ENCODE measurements around the gene RELCH. TPM values are rescaled to one million over a fixed set of nuclear protein-coding genes. Genes with fewer than 3 reads are reported as not detected.

Gene RELCH
- polyA plus RNA-seq, 2 of the 4 experiments (the other 2 are of a cell fraction): 13.5 to 17.5 TPM

DNA sequence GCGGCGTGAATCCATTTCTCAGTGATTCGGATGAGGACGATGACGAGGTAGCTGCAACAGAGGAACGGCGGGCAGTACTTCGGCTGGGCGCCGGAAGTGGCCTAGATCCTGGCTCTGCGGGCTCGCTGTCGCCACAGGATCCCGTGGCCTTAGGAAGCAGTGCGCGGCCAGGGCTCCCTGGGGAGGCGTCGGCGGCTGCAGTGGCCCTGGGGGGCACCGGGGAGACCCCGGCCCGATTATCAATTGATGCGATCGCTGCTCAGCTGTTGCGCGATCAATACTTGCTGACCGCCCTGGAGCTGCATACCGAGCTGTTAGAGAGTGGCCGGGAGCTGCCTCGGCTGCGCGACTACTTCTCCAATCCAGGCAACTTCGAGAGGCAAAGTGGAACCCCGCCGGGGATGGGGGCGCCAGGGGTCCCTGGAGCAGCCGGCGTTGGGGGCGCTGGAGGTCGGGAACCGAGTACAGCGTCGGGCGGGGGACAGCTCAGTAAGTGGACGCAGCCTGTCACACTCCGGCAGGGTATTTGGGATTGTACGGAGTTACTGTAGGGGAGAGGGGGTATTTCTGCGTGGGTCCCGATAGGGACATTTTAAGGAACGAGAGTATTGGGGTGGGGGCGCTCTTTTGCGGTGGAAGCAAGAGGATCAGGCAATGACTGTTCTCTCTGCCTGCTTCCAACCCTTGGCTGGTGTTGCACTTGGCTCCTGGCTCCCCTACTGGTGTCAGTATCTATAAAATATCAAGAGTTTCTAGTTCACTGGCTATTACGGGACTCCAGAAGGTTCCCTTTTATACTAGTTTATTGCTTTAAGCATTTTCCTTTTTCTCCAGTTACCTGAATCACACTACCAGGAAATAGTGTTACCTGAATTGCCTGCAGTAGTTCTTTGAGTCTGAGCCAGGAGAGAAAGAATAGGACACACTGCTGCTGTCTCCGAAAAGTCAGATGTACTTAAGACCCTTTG is 772 bp downstream of the RELCH start:
- Histone ChIP-seq H3K27ac (peak overlapping the region; percentile 77 to 88), H3K4me3 (peak overlapping the region; percentile 96), H3K4me2 (peak overlapping the region; percentile 95), H3K4me1 (peaks cover 28% of the 10 kb centered on the region), H3K9me3 (no peaks in the 10 kb centered on the region)
- TF ChIP-seq HEYL (CRISPR knock-in tag; IDR thresholded peaks at IDR 0.05): no peak
- TF ChIP-seq KDM5A (IDR thresholded peaks at IDR 0.05): peak; percentile 73
- WGBS (ENCODE audit: missing lambda C conversion rate): 4% methylated on average over 29 of the region's 54 CpGs
- DNase-seq (ENCODE audit: low read depth in 1 of 2, low spot score in 1 of 2) (peak in 1 of 2 experiments; percentile 4), ATAC-seq (peak; percentile 47 to 53; a peak in 5 of 6 replicates), FAIRE-seq (no peak)
- ChIA-PET CTCF (interaction anchor here (0.7 to 2.4 kb wide), 3 partner anchors 8 to 62 kb away, joined by 3 to 8 read pairs (median 3); no protein-coding TSS in a partner anchor), POLR2A (interaction anchor here (1.0 to 1.3 kb wide), 4 partner anchors 40 to 339 kb away, joined by 3 to 4 read pairs (median 3); partner anchors contain the start of gene ZCCHC2)

DNA sequence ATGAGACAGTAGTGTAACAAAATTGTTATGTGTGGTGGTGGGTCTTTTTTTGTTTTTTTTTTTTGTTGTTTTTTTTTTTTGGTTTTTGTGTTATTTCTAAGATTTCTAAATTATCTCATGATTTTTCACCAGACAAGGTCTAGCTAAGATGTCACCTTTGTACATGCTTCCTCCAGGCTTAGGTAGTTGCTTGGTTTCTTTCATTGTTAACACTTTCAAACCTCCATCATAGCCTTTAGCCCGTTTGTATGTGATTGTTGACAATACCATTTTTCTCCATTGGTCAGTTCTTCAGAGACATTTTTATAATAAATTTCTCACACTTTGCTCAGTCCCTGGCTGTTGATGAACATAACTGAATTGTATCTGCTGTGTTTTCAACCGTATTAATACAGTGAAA is 2.2 kb downstream of the RELCH start:
- no peaks in the 10 kb centered on the region for H3K9me3 ChIP-seq
- H3K27ac ChIP-seq: no peak overlapping the region
- 15% methylated on average over 2 of the region's 2 CpGs for WGBS (ENCODE audit: missing lambda C conversion rate)
- no peak for ATAC-seq
- peak overlapping the region; percentile 96; the same call in 2 of the 3 replicates for H3K4me3 ChIP-seq
- ChIA-PET POLR2A (no interaction called here), CTCF (interaction anchor here (0.6 kb wide), 1 partner anchor 526 kb away, joined by 4 read pairs; the partner anchor contains the start of gene PHLPP1)
- no peak for TF ChIP-seq JUNB (IDR thresholded peaks at IDR 0.05)
- no peak for TF ChIP-seq CBX2 (IDR thresholded peaks at IDR 0.05; ENCODE audit: borderline replicate concordance, low read depth)
- no peak for TF ChIP-seq SREBF2 (IDR thresholded peaks at IDR 0.05)
- no peak for TF ChIP-seq MAFK (IDR thresholded peaks at IDR 0.05; ENCODE audit: partially characterized antibody)
- TF ChIP-seq RNF2 (IDR thresholded peaks at IDR 0.05; ENCODE audit: borderline replicate concordance, low read depth): no peak
- TF ChIP-seq KDM1A (IDR thresholded peaks at IDR 0.05; ENCODE audit: low read depth): no peak
- TF ChIP-seq POLR2A (IDR thresholded peaks at IDR 0.05; ENCODE audit: low read length): no peak
- H3K4me1 ChIP-seq: peaks cover 25% of the 10 kb centered on the region
- H3K4me2 ChIP-seq: peak overlapping the region; percentile 95
- no peak for DNase-seq (ENCODE audit: low read depth in 1 of 2, low spot score in 1 of 2)
- FAIRE-seq: no peak

DNA sequence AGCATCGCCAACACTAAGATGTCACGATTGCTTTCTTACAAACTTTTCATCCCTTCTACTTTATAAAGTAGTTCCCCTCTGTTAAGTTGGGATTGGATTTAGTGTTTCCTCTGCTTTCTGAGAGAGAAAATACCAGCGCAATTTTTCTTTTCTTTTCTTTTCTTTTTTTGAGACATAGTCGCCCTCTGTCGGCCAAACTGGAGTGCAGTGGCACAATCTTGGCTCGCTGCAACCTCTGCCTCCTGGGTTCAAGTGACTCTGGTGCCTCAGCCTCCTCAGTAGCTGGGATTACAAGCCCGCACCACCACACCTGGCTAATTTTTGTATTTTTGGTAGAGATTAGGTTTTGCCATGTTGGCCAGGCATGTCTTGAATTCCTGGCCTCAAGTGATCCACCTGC is 9.0 kb downstream of the RELCH start:
- CTCF ChIA-PET: interaction anchor here (1.1 kb wide), 1 partner anchor 8 kb away, joined by 3 read pairs; no protein-coding TSS in a partner anchor
- no peak overlapping the region for H3K4me3 ChIP-seq
- DNase-seq (ENCODE audit: low read depth in 1 of 2, low spot score in 1 of 2): no peak

DNA sequence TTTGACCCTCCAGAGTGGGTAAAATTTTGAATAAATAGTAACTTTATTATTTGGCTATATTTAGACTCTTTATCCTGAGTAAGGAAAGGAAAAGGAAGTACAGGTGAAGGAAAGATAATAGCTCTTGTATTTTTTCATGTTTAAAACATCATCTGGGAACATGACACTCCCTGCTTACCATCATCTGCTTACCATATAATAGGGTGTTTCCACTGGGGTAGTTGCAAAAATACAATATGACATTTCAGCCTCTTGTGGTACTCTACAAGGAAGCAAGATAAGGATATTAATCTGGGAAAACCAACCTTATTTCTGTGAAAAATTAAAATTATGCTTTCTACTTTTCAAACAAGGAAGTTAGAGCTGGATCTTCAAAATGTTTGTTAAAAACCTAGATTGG is 9.9 kb downstream of the RELCH start:
- TF ChIP-seq CHD4 (IDR thresholded peaks at IDR 0.05; ENCODE audit: borderline replicate concordance) (no peak), BHLHE40 (IDR thresholded peaks at IDR 0.05; ENCODE audit: low read depth, low read length) (no peak), ZC3H11A (IDR thresholded peaks at IDR 0.05) (no peak), MYC (IDR thresholded peaks at IDR 0.05; ENCODE audit: borderline replicate concordance, low read length) (no peak), JUN (IDR thresholded peaks at IDR 0.05) (no peak), ZSCAN20 (CRISPR knock-in tag; IDR thresholded peaks at IDR 0.05) (no peak), SREBF2 (IDR thresholded peaks at IDR 0.05) (no peak), HOXB5 (CRISPR knock-in tag; IDR thresholded peaks at IDR 0.05) (no peak), NFE2L2 (conservative IDR thresholded peaks at IDR 0.05; ENCODE audit: low read length) (no peak)
- TF ChIP-seq, protein P1, sequence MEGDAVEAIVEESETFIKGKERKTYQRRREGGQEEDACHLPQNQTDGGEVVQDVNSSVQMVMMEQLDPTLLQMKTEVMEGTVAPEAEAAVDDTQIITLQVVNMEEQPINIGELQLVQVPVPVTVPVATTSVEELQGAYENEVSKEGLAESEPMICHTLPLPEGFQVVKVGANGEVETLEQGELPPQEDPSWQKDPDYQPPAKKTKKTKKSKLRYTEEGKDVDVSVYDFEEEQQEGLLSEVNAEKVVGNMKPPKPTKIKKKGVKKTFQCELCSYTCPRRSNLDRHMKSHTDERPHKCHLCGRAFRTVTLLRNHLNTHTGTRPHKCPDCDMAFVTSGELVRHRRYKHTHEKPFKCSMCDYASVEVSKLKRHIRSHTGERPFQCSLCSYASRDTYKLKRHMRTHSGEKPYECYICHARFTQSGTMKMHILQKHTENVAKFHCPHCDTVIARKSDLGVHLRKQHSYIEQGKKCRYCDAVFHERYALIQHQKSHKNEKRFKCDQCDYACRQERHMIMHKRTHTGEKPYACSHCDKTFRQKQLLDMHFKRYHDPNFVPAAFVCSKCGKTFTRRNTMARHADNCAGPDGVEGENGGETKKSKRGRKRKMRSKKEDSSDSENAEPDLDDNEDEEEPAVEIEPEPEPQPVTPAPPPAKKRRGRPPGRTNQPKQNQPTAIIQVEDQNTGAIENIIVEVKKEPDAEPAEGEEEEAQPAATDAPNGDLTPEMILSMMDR (IDR thresholded peaks at IDR 0.05): no peak
- no peak overlapping the region for H3K4me3 ChIP-seq
- ATAC-seq (no peak), DNase-seq (ENCODE audit: low read depth in 1 of 2, low spot score in 1 of 2) (no peak), FAIRE-seq (no peak)
- POLR2A ChIA-PET: no interaction called here
- H3K27ac ChIP-seq: no peak overlapping the region
- H3K9me3 ChIP-seq: no peaks in the 10 kb centered on the region
- no peak overlapping the region for H3K4me2 ChIP-seq
- CTCF ChIA-PET: no interaction called here
- 0 out of 3 replicates have a peak, but pooled peaks cover 6% of the 10 kb centered on the region for H3K4me1 ChIP-seq

More for the DNA sequence above, 9.0 kb downstream of the RELCH start:
- WGBS (ENCODE audit: missing lambda C conversion rate): 71% methylated on average over 6 of the region's 7 CpGs
- 0 out of 3 replicates have a peak, but pooled peaks cover 6% of the 10 kb centered on the region for H3K4me1 ChIP-seq
- no peak overlapping the region for H3K27ac ChIP-seq
- FAIRE-seq: no peak
- no peaks in the 10 kb centered on the region for H3K9me3 ChIP-seq
- ATAC-seq: no peak
- POLR2A ChIA-PET: no interaction called here
- H3K4me2 ChIP-seq: no peak overlapping the region
- TF ChIP-seq, protein P1 (IDR thresholded peaks at IDR 0.05): peak; percentile 27; the same call in 1 of the 3 replicates
- no peak for TF ChIP-seq KDM5A (IDR thresholded peaks at IDR 0.05)

Data from A549 (cell line).